Upper lobe of right lung (tissue), 1 donor: ENCODE data around the gene STX8. TPM values are rescaled to one million over a fixed set of nuclear protein-coding genes. Genes with fewer than 3 reads are reported as not detected.
"Not testable (repeated sequence)": the region's sequence is repeated elsewhere in the genome, so short reads cannot be mapped to it uniquely, and the experiment has no call there.

ENCODE experiments used
- ATAC-seq: fragments of 200-7000 bp; cut with Tn5 transposase; one replicate; pipeline ENCODE4 v1.9.1; 2020; ENCODE audit warnings: mild to moderate bottlenecking, moderate library complexity
- DNase-seq: peaks from one replicate; pipeline ENCODE4 v3.0.0-alpha.2; 2020
- H3K27ac ChIP-seq: fragments of 200-600 bp; one replicate; pipeline ENCODE4 v1.8.0; 2022
- H3K27me3 ChIP-seq: fragments of 200-600 bp; one replicate; pipeline ENCODE4 v1.8.0; 2022; ENCODE audit warnings: mild to moderate bottlenecking
- H3K36me3 ChIP-seq: fragments of 200-600 bp; one replicate; pipeline ENCODE4 v1.8.0; 2022
- H3K4me1 ChIP-seq: fragments of 200-600 bp; one replicate; pipeline ENCODE4 v1.8.0; 2022
- H3K4me3 ChIP-seq: fragments of 200-600 bp; one replicate; pipeline ENCODE4 v1.8.0; 2022; ENCODE audit warnings: mild to moderate bottlenecking
- H3K9me3 ChIP-seq: fragments of 200-600 bp; one replicate; pipeline ENCODE4 v1.8.0; 2022
- CTCF ChIP-seq: fragments of 200-600 bp; IDR thresholded peaks from one replicate; pipeline ENCODE4 v1.8.0; 2022; ENCODE audit warnings: antibody characterized with exemption
- intact Hi-C: fragments of 100-400 bp; cut with DNase I; formaldehyde crosslinking; loops from one replicate; pipeline ENCODE4 v1.11.0; 2022
- total RNA-seq: library from RNA; stranded (reverse); fragmentation: NEBNext Ultra II Directional; extraction: Animal tissue kit (Norgen Biotek cat#: 25700); gene quantifications from one replicate; pipeline ENCODE4 v1.2.1, GENCODE V29; 2021
- donor health status: DM: no; HTN: yes; CAD: no; lungs with severe emphysema.

Gene STX8
- total RNA-seq, 1 donor from 2014 or later = 52.5 TPM

- intact Hi-C loops = no loop called here
Measured at GRCh38 chr17:9576521-9577372, 1.1 kb upstream of the STX8 start, which contains the start of gene CFAP52. Gene CFAP52, plus strand, starts transcription at chr17:9576642. Its CDS starts 54 bp downstream, at chr17:9576696.

GRCh38 chr17:9571201-9571600, 4.4 kb downstream of the STX8 start:
- no peak for DNase-seq
- Histone ChIP-seq H3K27ac (no peak overlapping the region), H3K4me1 (peaks cover 13% of the 10 kb centered on the region), H3K4me3 (no peak overlapping the region), H3K9me3 (no peaks in the 10 kb centered on the region), H3K36me3 (peaks cover 34% of the 10 kb centered on the region), H3K27me3 (no peaks in the 10 kb centered on the region)
- intact Hi-C loops = no loop called here
- no peak for ATAC-seq
- TF ChIP-seq CTCF = no peak

More at GRCh38 chr17:9576521-9577372, 1.1 kb upstream of the STX8 start, which contains the start of gene CFAP52:
- Histone ChIP-seq H3K4me3 (peak within 1 kb of the TSS; percentile 90), H3K27ac (peak within 1 kb of the TSS; percentile 2), H3K36me3 (no peaks in the 10 kb centered on the region), H3K9me3 (no peaks in the 10 kb centered on the region), H3K27me3 (no peaks in the 10 kb centered on the region), H3K4me1 (peaks cover 28% of the 10 kb centered on the region)
- TF ChIP-seq CTCF = peak; percentile 68
- ATAC-seq (peak; percentile 82), DNase-seq (peak; percentile 86)

GRCh38 chr17:9568957-9569588, 6.5 kb downstream of the STX8 start:
- no peak overlapping the region for H3K4me3 ChIP-seq
- H3K27ac ChIP-seq = no peak overlapping the region
- H3K36me3 ChIP-seq = peaks cover 34% of the 10 kb centered on the region
- H3K27me3 ChIP-seq = no peaks in the 10 kb centered on the region
- DNase-seq (no peak), ATAC-seq (no peak)
- no peak for TF ChIP-seq CTCF
- peaks cover 3% of the 10 kb centered on the region for H3K4me1 ChIP-seq
- H3K9me3 ChIP-seq = no peaks in the 10 kb centered on the region
- intact Hi-C loops = no loop called here

- no peaks in the 10 kb centered on the region for H3K27me3 ChIP-seq
- no peak overlapping the region for H3K27ac ChIP-seq
- H3K36me3 ChIP-seq = peaks cover 34% of the 10 kb centered on the region
- no peaks in the 10 kb centered on the region for H3K9me3 ChIP-seq
- H3K4me1 ChIP-seq = no peaks in the 10 kb centered on the region
- no peak for ATAC-seq
- intact Hi-C loops = no loop called here
- no peak overlapping the region for H3K4me3 ChIP-seq
- DNase-seq = no peak
- no peak for TF ChIP-seq CTCF
Measured at GRCh38 chr17:9568004-9568403, 7.6 kb downstream of the STX8 start.

GRCh38 chr17:9566739-9567138, 8.9 kb downstream of the STX8 start:
- H3K4me3 ChIP-seq, H3K9me3 ChIP-seq, H3K27ac ChIP-seq, ATAC-seq, DNase-seq, intact Hi-C loops, H3K4me1 ChIP-seq, H3K27me3 ChIP-seq: not testable (repeated sequence)
- H3K36me3 ChIP-seq = peaks cover 34% of the 10 kb centered on the region

GRCh38 chr17:9566067-9566466, 9.6 kb downstream of the STX8 start:
- Histone ChIP-seq H3K27me3 (no peaks in the 10 kb centered on the region), H3K4me3 (no peak overlapping the region), H3K36me3 (peaks cover 34% of the 10 kb centered on the region), H3K27ac (no peak overlapping the region), H3K9me3 (no peaks in the 10 kb centered on the region), H3K4me1 (no peaks in the 10 kb centered on the region)
- intact Hi-C loops = no loop called here
- ATAC-seq (no peak), DNase-seq (no peak)
- no peak for TF ChIP-seq CTCF
